HepG2 (cell line): ENCODE measurements around the gene GNB4. TPM values are rescaled to one million over a fixed set of nuclear protein-coding genes. Genes with fewer than 3 reads are reported as not detected.

Source experiments
- ATAC-seq: fragments of 200-7000 bp; cut with Tn5 transposase; 3 replicates; pipeline ENCODE4 v1.9.1; 2020; ENCODE audit warnings: mild to moderate bottlenecking, moderate library complexity
- BruUV-seq: library from RNA; stranded (reverse); fragments of 400-500 nt; replicated peaks from 2 replicates; lab custom pipeline; 2021; lab: Mats Ljungman, UMichigan
- CTCF ChIA-PET: fragments of 300-600 bp; formaldehyde crosslinking; extraction: SDS; loops from one replicate; lab custom pipeline; 2021; ENCODE audit warnings: low total read pairs, inconsistent platforms, low intra/inter-chr PET ratio; lab: Yijun Ruan, JAX
- POLR2A ChIA-PET: fragments of 350-600 bp; sonication (Branson Sonifier 250); formaldehyde crosslinking; loops from one replicate; lab custom pipeline; 2020; ENCODE audit warnings: antibody characterized with exemption, inconsistent platforms; lab: Yijun Ruan, JAX
- DNase-seq: peaks from one replicate; pipeline ENCODE4 v3.0.0-alpha.2; 2015; ENCODE audit warnings: low spot score
- FAIRE-seq: peaks from 3 replicates; lab custom pipeline; 2011; peaks lifted over from hg19 to GRCh38; lab: Jason Lieb, UNC
- H2AFZ ChIP-seq: one replicate; pipeline ENCODE4 v1.6.1; 2011; ENCODE audit warnings: low read length, inconsistent platforms
- H3K27ac ChIP-seq: fragments of 300-600 bp; 3 replicates; pipeline ENCODE4 v1.8.0; 2011; ENCODE audit warnings: mixed run types, mild to moderate bottlenecking, mixed read lengths, low read length, inconsistent platforms; ENCODE audit not compliant: insufficient read depth; ENCODE audit errors: extremely low read length
- H3K27me3 ChIP-seq, 2 experiments: fragments of 200-600 bp in 1 of 2; 2 replicates in 1 of 2; 3 replicates in 1 of 2; pipeline versions ENCODE4 v1.6.0 to v1.8.0; 2011; ENCODE audit warnings: low read length in 2 of 2, mild to moderate bottlenecking in 2 of 2, moderate library complexity in 2 of 2, inconsistent platforms in 1 of 2; ENCODE audit not compliant: insufficient read depth in 2 of 2, control insufficient read depth in 1 of 2
- H3K36me3 ChIP-seq, 2 experiments: fragments of 200-600 bp in 1 of 2; replicated peaks in 1 of 2; 2 replicates in 1 of 2; 3 replicates in 1 of 2; pipeline versions ENCODE4 v1.5.1 to v1.8.0; 2011; ENCODE audit warnings: low read length in 2 of 2, inconsistent platforms in 1 of 2; ENCODE audit not compliant: insufficient read depth in 2 of 2, control insufficient read depth in 1 of 2
- H3K4me1 ChIP-seq: 2 replicates; pipeline ENCODE4 v1.5.1; 2012; ENCODE audit warnings: low read length, inconsistent platforms; ENCODE audit not compliant: insufficient read depth
- H3K4me2 ChIP-seq: 2 replicates; pipeline ENCODE4 v1.6.0; 2011; ENCODE audit warnings: low read depth, low read length, inconsistent platforms
- H3K4me3 ChIP-seq, 3 experiments: fragments of 200-600 bp in 1 of 3; sonication (generic), shearing (Covaris generic) in 1 of 3; replicated peaks in 1 of 3; 2 replicates each; pipeline ENCODE4 v1.5.1; 2011 to 2016; ENCODE audit warnings: low read length in 3 of 3, inconsistent platforms in 2 of 3, low read depth in 2 of 3, mild to moderate bottlenecking in 2 of 3, control low read depth in 1 of 3, mixed read lengths in 1 of 3; ENCODE audit not compliant: insufficient read depth in 1 of 3
- H3K79me2 ChIP-seq: one replicate; pipeline ENCODE4 v1.6.1; 2011; ENCODE audit warnings: low read length, inconsistent platforms; ENCODE audit not compliant: insufficient read depth
- H3K9ac ChIP-seq: 2 replicates; pipeline ENCODE4 v1.6.0; 2011; ENCODE audit warnings: mild to moderate bottlenecking, low read depth, low read length, inconsistent platforms; ENCODE audit not compliant: insufficient read depth
- H3K9me3 ChIP-seq: 2 replicates; pipeline ENCODE4 v1.5.1; 2012; ENCODE audit warnings: mild to moderate bottlenecking, low read length
- H4K20me1 ChIP-seq: 2 replicates; pipeline ENCODE4 v1.6.0; 2011; ENCODE audit warnings: inconsistent platforms, mild to moderate bottlenecking, low read length, moderate library complexity; ENCODE audit not compliant: insufficient read depth
- EHMT2 ChIP-seq: fragments of 200-600 bp; sonication (generic); IDR thresholded peaks from 2 replicates; pipeline ENCODE4 v1.7.0; 2017; ENCODE audit warnings: antibody characterized with exemption, low read depth, low read length, borderline replicate concordance
- ELF3 ChIP-seq: IDR thresholded peaks from 2 replicates; pipeline ENCODE4 v1.6.1; 2016; ENCODE audit warnings: missing genetic modification reagents, missing compliant biosample characterization
- GTF3A ChIP-seq: sonication (generic); formaldehyde crosslinking; conservative IDR thresholded peaks from 2 replicates; pipeline ENCODE4 v1.4.0; 2020; ENCODE audit warnings: mild to moderate bottlenecking, missing genetic modification reagents
- MBNL3 ChIP-seq: fragments of 250-450 bp; sonication (Bioruptor Pico); conservative IDR thresholded peaks from 2 replicates; pipeline ENCODE4 v1.8.0; 2022; ENCODE audit warnings: mild to moderate bottlenecking, inconsistent platforms
- NR2F1 ChIP-seq, 2 experiments: fragments of 450-650 bp in 1 of 2; formaldehyde crosslinking in 1 of 2; IDR thresholded peaks; 2 replicates each; pipeline versions ENCODE4 v1.5.0 to v1.6.1; 2016 to 2020; ENCODE audit warnings: mild to moderate bottlenecking in 1 of 2, missing compliant biosample characterization in 1 of 2, missing genetic modification reagents in 1 of 2, moderate library complexity in 1 of 2
- SALL2 ChIP-seq: sonication (generic); formaldehyde crosslinking; IDR thresholded peaks from 2 replicates; pipeline ENCODE4 v1.8.1; 2023; ENCODE audit warnings: mild to moderate bottlenecking, missing genetic modification reagents, inconsistent platforms
- SPEN ChIP-seq: sonication (generic); formaldehyde crosslinking; IDR thresholded peaks from 2 replicates; pipeline ENCODE4 v1.5.1; 2020; ENCODE audit warnings: low read depth, mild to moderate bottlenecking, missing genetic modification reagents
- ZNF264 ChIP-seq: sonication (generic); formaldehyde crosslinking; IDR thresholded peaks from 2 replicates; pipeline ENCODE4 v1.4.0; 2020; ENCODE audit warnings: missing genetic modification reagents
- WGBS: methylation state at CpG from one replicate; pipeline ENCODE4 v1.1.6; 2017; ENCODE audit warnings: low lambda C conversion rate; 5-methylcytosine and 5-hydroxymethylcytosine counted together
- in situ Hi-C: cut with HindIII; loops from 2 replicates; pipeline ENCODE4 v1.10.0; 2017; ENCODE audit warnings: low pct_unique_long_range_greater_than_20kb; ENCODE audit not compliant: extremely low pct_ligation_motif_present
- intact Hi-C: fragments of 100-400 bp; cut with micrococcal nuclease; formaldehyde crosslinking; loops from one replicate; pipeline ENCODE4 v1.10.0; 2022; ENCODE audit not compliant: unreplicated experiment
- polyA plus RNA-seq, 8 experiments: library from polyadenylated mRNA; depleted of rRNA in 3 of 8; stranded (reverse) in 7 of 8; unstranded in 1 of 8; fragments of >200 nt; fragmentation: Illumina TruSeq in 4 of 8; extraction: Trizol in 4 of 8; gene quantifications; 2 replicates each; pipeline versions ENCODE4 v1.2.1 to v1.2.3, GENCODE V29; 2011 to 2016; ENCODE audit warnings: low read depth in 4 of 8, missing spikeins in 1 of 8, mixed read lengths in 1 of 8; ENCODE audit not compliant: insufficient read depth in 1 of 8
- total RNA-seq, 5 experiments: library from RNA; depleted of rRNA; stranded (reverse); fragments of >200 nt; fragmentation: Illumina TruSeq; extraction: Trizol; gene quantifications; 2 replicates each; pipeline ENCODE4 v1.2.3, GENCODE V29; 2016; ENCODE audit warnings: low read depth in 1 of 5
- TF ChIP-seq, protein P1 (sequence below): sonication (generic); formaldehyde crosslinking; IDR thresholded peaks from 2 replicates; pipeline ENCODE4 v1.5.0; 2020; ENCODE audit warnings: mild to moderate bottlenecking, missing genetic modification reagents, borderline replicate concordance
- TF ChIP-seq, protein P2 (sequence below): sonication (generic); formaldehyde crosslinking; IDR thresholded peaks from 2 replicates; pipeline ENCODE4 v1.8.0; 2022; ENCODE audit warnings: missing genetic modification reagents, mild to moderate bottlenecking, moderate library complexity, borderline replicate concordance
- TF ChIP-seq, protein P3 (sequence below): sonication (generic); formaldehyde crosslinking; IDR thresholded peaks from 2 replicates; pipeline ENCODE4 v1.4.0; 2020; ENCODE audit warnings: missing genetic modification reagents

GNB4 gene
- total and polyA plus RNA-seq, 2 of the 13 experiments (the other 11 are each of a cell fraction or from before 2014, with no cell fraction given) = 0.07 to 0.13 TPM

DNA sequence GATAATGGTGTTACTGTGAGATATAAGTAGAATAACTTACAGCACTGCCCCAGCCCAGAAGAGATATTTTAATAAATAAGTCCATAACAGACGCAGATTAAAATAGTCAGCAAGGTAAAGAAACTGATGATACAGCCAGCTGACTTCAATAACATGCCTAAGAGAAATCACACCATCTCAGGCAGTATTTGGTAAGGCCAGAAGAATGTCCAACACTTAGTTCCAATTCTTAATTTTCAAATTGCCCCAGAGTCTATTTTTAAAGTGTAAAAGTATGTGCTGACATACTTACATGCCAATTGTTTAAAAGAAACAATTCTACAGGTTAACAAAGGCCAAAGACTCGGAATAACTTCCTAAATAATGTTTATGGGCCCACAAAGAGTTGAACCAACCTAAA lies 1.6 kb downstream of the GNB4 start:
- POLR2A ChIA-PET = no interaction called here

More for the DNA sequence above, 1.6 kb downstream of the GNB4 start:
- no peaks in the 10 kb centered on the region for H3K36me3 ChIP-seq
- H3K79me2 ChIP-seq = no peaks in the 10 kb centered on the region
- H3K4me3 ChIP-seq = no peak overlapping the region
- in situ Hi-C loops (loop anchor here (5.0 kb wide), 1 partner anchor 108 kb away; no protein-coding TSS in a partner anchor), intact Hi-C loops (no loop called here)
- ATAC-seq = no peak
- H3K4me1 ChIP-seq = peaks cover 7% of the 10 kb centered on the region
- H2AFZ ChIP-seq = no peak overlapping the region
- H3K27me3 ChIP-seq = peaks cover 2 to 23% of the 10 kb centered on the region in 2 experiments; a peak in 2 of 5 replicates
- 21% methylated on average over 2 of the region's 2 CpGs for WGBS
- DNase-seq = no peak
- no peak for TF ChIP-seq EHMT2
- TF ChIP-seq, protein P1, sequence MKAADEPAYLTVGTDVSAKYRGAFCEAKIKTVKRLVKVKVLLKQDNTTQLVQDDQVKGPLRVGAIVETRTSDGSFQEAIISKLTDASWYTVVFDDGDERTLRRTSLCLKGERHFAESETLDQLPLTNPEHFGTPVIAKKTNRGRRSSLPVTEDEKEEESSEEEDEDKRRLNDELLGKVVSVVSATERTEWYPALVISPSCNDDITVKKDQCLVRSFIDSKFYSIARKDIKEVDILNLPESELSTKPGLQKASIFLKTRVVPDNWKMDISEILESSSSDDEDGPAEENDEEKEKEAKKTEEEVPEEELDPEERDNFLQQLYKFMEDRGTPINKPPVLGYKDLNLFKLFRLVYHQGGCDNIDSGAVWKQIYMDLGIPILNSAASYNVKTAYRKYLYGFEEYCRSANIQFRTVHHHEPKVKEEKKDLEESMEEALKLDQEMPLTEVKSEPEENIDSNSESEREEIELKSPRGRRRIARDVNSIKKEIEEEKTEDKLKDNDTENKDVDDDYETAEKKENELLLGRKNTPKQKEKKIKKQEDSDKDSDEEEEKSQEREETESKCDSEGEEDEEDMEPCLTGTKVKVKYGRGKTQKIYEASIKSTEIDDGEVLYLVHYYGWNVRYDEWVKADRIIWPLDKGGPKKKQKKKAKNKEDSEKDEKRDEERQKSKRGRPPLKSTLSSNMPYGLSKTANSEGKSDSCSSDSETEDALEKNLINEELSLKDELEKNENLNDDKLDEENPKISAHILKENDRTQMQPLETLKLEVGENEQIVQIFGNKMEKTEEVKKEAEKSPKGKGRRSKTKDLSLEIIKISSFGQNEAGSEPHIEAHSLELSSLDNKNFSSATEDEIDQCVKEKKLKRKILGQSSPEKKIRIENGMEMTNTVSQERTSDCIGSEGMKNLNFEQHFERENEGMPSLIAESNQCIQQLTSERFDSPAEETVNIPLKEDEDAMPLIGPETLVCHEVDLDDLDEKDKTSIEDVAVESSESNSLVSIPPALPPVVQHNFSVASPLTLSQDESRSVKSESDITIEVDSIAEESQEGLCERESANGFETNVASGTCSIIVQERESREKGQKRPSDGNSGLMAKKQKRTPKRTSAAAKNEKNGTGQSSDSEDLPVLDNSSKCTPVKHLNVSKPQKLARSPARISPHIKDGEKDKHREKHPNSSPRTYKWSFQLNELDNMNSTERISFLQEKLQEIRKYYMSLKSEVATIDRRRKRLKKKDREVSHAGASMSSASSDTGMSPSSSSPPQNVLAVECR (CRISPR knock-in tag) = no peak
- no peak for TF ChIP-seq SPEN
- no peak for TF ChIP-seq NR2F1 (CRISPR knock-in tag; IDR thresholded peaks at IDR 0.05)
- TF ChIP-seq ZNF264 (CRISPR knock-in tag) = no peak
- no peak for TF ChIP-seq SALL2 (CRISPR knock-in tag)
- TF ChIP-seq, protein P2, sequence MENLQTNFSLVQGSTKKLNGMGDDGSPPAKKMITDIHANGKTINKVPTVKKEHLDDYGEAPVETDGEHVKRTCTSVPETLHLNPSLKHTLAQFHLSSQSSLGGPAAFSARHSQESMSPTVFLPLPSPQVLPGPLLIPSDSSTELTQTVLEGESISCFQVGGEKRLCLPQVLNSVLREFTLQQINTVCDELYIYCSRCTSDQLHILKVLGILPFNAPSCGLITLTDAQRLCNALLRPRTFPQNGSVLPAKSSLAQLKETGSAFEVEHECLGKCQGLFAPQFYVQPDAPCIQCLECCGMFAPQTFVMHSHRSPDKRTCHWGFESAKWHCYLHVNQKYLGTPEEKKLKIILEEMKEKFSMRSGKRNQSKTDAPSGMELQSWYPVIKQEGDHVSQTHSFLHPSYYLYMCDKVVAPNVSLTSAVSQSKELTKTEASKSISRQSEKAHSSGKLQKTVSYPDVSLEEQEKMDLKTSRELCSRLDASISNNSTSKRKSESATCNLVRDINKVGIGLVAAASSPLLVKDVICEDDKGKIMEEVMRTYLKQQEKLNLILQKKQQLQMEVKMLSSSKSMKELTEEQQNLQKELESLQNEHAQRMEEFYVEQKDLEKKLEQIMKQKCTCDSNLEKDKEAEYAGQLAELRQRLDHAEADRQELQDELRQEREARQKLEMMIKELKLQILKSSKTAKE (CRISPR knock-in tag) = no peak
- TF ChIP-seq GTF3A (CRISPR knock-in tag) = no peak
- TF ChIP-seq ELF3 = no peak
- TF ChIP-seq, protein P3, sequence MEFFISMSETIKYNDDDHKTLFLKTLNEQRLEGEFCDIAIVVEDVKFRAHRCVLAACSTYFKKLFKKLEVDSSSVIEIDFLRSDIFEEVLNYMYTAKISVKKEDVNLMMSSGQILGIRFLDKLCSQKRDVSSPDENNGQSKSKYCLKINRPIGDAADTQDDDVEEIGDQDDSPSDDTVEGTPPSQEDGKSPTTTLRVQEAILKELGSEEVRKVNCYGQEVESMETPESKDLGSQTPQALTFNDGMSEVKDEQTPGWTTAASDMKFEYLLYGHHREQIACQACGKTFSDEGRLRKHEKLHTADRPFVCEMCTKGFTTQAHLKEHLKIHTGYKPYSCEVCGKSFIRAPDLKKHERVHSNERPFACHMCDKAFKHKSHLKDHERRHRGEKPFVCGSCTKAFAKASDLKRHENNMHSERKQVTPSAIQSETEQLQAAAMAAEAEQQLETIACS (CRISPR knock-in tag) = no peak
- TF ChIP-seq MBNL3 (CRISPR knock-in tag) = no peak
- H3K4me2 ChIP-seq = no peak overlapping the region
- BruUV-seq = no TSS peak
- CTCF ChIA-PET = no interaction called here
- no peaks in the 10 kb centered on the region for H3K9me3 ChIP-seq
- H4K20me1 ChIP-seq = no peaks in the 10 kb centered on the region
- no peak for FAIRE-seq
- no peak overlapping the region for H3K9ac ChIP-seq
- H3K27ac ChIP-seq = no peak overlapping the region
